ENCODE results near the gene CACNA1C.

The CACNA1C gene

GRCh38 chr12:2589381-2589780 lies 536.6 kb downstream of the CACNA1C start:
- H3K4me3 ChIP-seq (ENCODE audit: low read length): no peak overlapping the region
- H2AFZ ChIP-seq (ENCODE audit: low read depth, low read length): no peak overlapping the region
- H3K9me3 ChIP-seq (ENCODE audit: low read length): no peaks in the 10 kb centered on the region
- H3K36me3 ChIP-seq (ENCODE audit: insufficient read depth, low read length): no peaks in the 10 kb centered on the region
- no peaks in the 10 kb centered on the region for H3K4me1 ChIP-seq (ENCODE audit: insufficient read depth, low read length)
- peaks cover 23% of the 10 kb centered on the region for H3K27me3 ChIP-seq (ENCODE audit: insufficient read depth, low read length)

- no peaks in the 10 kb centered on the region for H3K36me3 ChIP-seq (ENCODE audit: insufficient read depth, low read length)
- no peaks in the 10 kb centered on the region for H3K27me3 ChIP-seq (ENCODE audit: insufficient read depth, low read length)
- peaks cover 3% of the 10 kb centered on the region for H3K9me3 ChIP-seq (ENCODE audit: low read length)
- no peak overlapping the region for H3K4me3 ChIP-seq (ENCODE audit: low read length)
- no peaks in the 10 kb centered on the region for H3K4me1 ChIP-seq (ENCODE audit: insufficient read depth, low read length)
- no peak overlapping the region for H2AFZ ChIP-seq (ENCODE audit: low read depth, low read length)
These were observed 540.3 kb downstream of the CACNA1C start for GRCh38 chr12:2593045-2593444.

GRCh38 chr12:2596441-2596840 lies 543.7 kb downstream of the CACNA1C start:
- Histone ChIP-seq H3K9me3 (ENCODE audit: low read length) (peaks cover 3% of the 10 kb centered on the region), H3K4me1 (ENCODE audit: insufficient read depth, low read length) (no peaks in the 10 kb centered on the region), H3K4me3 (ENCODE audit: low read length) (no peak overlapping the region), H3K36me3 (ENCODE audit: insufficient read depth, low read length) (no peaks in the 10 kb centered on the region), H2AFZ (ENCODE audit: low read depth, low read length) (no peak overlapping the region), H3K27me3 (ENCODE audit: insufficient read depth, low read length) (peaks cover 7% of the 10 kb centered on the region)

- no peaks in the 10 kb centered on the region for H3K4me1 ChIP-seq (ENCODE audit: insufficient read depth, low read length)
- H3K27me3 ChIP-seq (ENCODE audit: insufficient read depth, low read length): peaks cover 3% of the 10 kb centered on the region
- H3K9me3 ChIP-seq (ENCODE audit: low read length): no peaks in the 10 kb centered on the region
- no peak overlapping the region for H3K4me3 ChIP-seq (ENCODE audit: low read length)
- H3K36me3 ChIP-seq (ENCODE audit: insufficient read depth, low read length): no peaks in the 10 kb centered on the region
- H2AFZ ChIP-seq (ENCODE audit: low read depth, low read length): no peak overlapping the region
These were observed 552.5 kb downstream of the CACNA1C start for GRCh38 chr12:2605301-2605700.

- H3K27me3 ChIP-seq (ENCODE audit: insufficient read depth, low read length): peaks cover 3% of the 10 kb centered on the region
- H3K4me1 ChIP-seq (ENCODE audit: insufficient read depth, low read length): no peaks in the 10 kb centered on the region
- H3K4me3 ChIP-seq (ENCODE audit: low read length): no peak overlapping the region
- no peak overlapping the region for H2AFZ ChIP-seq (ENCODE audit: low read depth, low read length)
- no peaks in the 10 kb centered on the region for H3K9me3 ChIP-seq (ENCODE audit: low read length)
- no peaks in the 10 kb centered on the region for H3K36me3 ChIP-seq (ENCODE audit: insufficient read depth, low read length)
These were observed 553.6 kb downstream of the CACNA1C start for GRCh38 chr12:2606186-2606910.

GRCh38 chr12:2607881-2608607 lies 555.3 kb downstream of the CACNA1C start:
- Histone ChIP-seq H3K4me3 (ENCODE audit: low read length) (no peak overlapping the region), H2AFZ (ENCODE audit: low read depth, low read length) (no peak overlapping the region), H3K36me3 (ENCODE audit: insufficient read depth, low read length) (no peaks in the 10 kb centered on the region), H3K9me3 (ENCODE audit: low read length) (no peaks in the 10 kb centered on the region), H3K27me3 (ENCODE audit: insufficient read depth, low read length) (peaks cover 3% of the 10 kb centered on the region), H3K4me1 (ENCODE audit: insufficient read depth, low read length) (no peaks in the 10 kb centered on the region)

GRCh38 chr12:2608608-2608945 lies 555.8 kb downstream of the CACNA1C start:
- no peaks in the 10 kb centered on the region for H3K36me3 ChIP-seq (ENCODE audit: insufficient read depth, low read length)
- H2AFZ ChIP-seq (ENCODE audit: low read depth, low read length): no peak overlapping the region
- no peak overlapping the region for H3K4me3 ChIP-seq (ENCODE audit: low read length)
- no peaks in the 10 kb centered on the region for H3K9me3 ChIP-seq (ENCODE audit: low read length)
- H3K4me1 ChIP-seq (ENCODE audit: insufficient read depth, low read length): no peaks in the 10 kb centered on the region
- H3K27me3 ChIP-seq (ENCODE audit: insufficient read depth, low read length): peaks cover 3% of the 10 kb centered on the region

- no peaks in the 10 kb centered on the region for H3K4me1 ChIP-seq (ENCODE audit: insufficient read depth, low read length)
- H3K9me3 ChIP-seq (ENCODE audit: low read length): no peaks in the 10 kb centered on the region
- no peak overlapping the region for H2AFZ ChIP-seq (ENCODE audit: low read depth, low read length)
- H3K4me3 ChIP-seq (ENCODE audit: low read length): no peak overlapping the region
- H3K36me3 ChIP-seq (ENCODE audit: insufficient read depth, low read length): no peaks in the 10 kb centered on the region
- no peaks in the 10 kb centered on the region for H3K27me3 ChIP-seq (ENCODE audit: insufficient read depth, low read length)
These were observed 556.2 kb downstream of the CACNA1C start for GRCh38 chr12:2609020-2609419.

- Histone ChIP-seq H2AFZ (ENCODE audit: low read depth, low read length) (no peak overlapping the region), H3K4me1 (ENCODE audit: insufficient read depth, low read length) (no peaks in the 10 kb centered on the region), H3K4me3 (ENCODE audit: low read length) (no peak overlapping the region), H3K9me3 (ENCODE audit: low read length) (no peaks in the 10 kb centered on the region), H3K27me3 (ENCODE audit: insufficient read depth, low read length) (no peaks in the 10 kb centered on the region), H3K36me3 (ENCODE audit: insufficient read depth, low read length) (no peaks in the 10 kb centered on the region)
These were observed 557.6 kb downstream of the CACNA1C start for GRCh38 chr12:2610358-2610757.

- H3K4me1 ChIP-seq (ENCODE audit: insufficient read depth, low read length): no peaks in the 10 kb centered on the region
- H3K36me3 ChIP-seq (ENCODE audit: insufficient read depth, low read length): no peaks in the 10 kb centered on the region
- no peaks in the 10 kb centered on the region for H3K9me3 ChIP-seq (ENCODE audit: low read length)
- no peak overlapping the region for H2AFZ ChIP-seq (ENCODE audit: low read depth, low read length)
- no peaks in the 10 kb centered on the region for H3K27me3 ChIP-seq (ENCODE audit: insufficient read depth, low read length)
- H3K4me3 ChIP-seq (ENCODE audit: low read length): no peak overlapping the region
These were observed 560.7 kb downstream of the CACNA1C start for GRCh38 chr12:2613326-2614073.

- Histone ChIP-seq H3K4me1 (ENCODE audit: insufficient read depth, low read length) (no peaks in the 10 kb centered on the region), H3K9me3 (ENCODE audit: low read length) (no peaks in the 10 kb centered on the region), H3K36me3 (ENCODE audit: insufficient read depth, low read length) (no peaks in the 10 kb centered on the region), H3K27me3 (ENCODE audit: insufficient read depth, low read length) (no peaks in the 10 kb centered on the region), H2AFZ (ENCODE audit: low read depth, low read length) (no peak overlapping the region), H3K4me3 (ENCODE audit: low read length) (no peak overlapping the region)
These were observed 561.6 kb downstream of the CACNA1C start for GRCh38 chr12:2614341-2614740.

- no peak overlapping the region for H3K4me3 ChIP-seq (ENCODE audit: low read length)
- H3K9me3 ChIP-seq (ENCODE audit: low read length): no peaks in the 10 kb centered on the region
- H2AFZ ChIP-seq (ENCODE audit: low read depth, low read length): no peak overlapping the region
- H3K4me1 ChIP-seq (ENCODE audit: insufficient read depth, low read length): no peaks in the 10 kb centered on the region
- H3K27me3 ChIP-seq (ENCODE audit: insufficient read depth, low read length): peaks cover 4% of the 10 kb centered on the region
- no peaks in the 10 kb centered on the region for H3K36me3 ChIP-seq (ENCODE audit: insufficient read depth, low read length)
These were observed 563.0 kb downstream of the CACNA1C start for GRCh38 chr12:2615665-2616402.

GRCh38 chr12:2616763-2617162 lies 564.0 kb downstream of the CACNA1C start:
- Histone ChIP-seq H3K36me3 (ENCODE audit: insufficient read depth, low read length) (no peaks in the 10 kb centered on the region), H2AFZ (ENCODE audit: low read depth, low read length) (no peak overlapping the region), H3K4me1 (ENCODE audit: insufficient read depth, low read length) (no peaks in the 10 kb centered on the region), H3K27me3 (ENCODE audit: insufficient read depth, low read length) (peaks cover 4% of the 10 kb centered on the region), H3K4me3 (ENCODE audit: low read length) (no peak overlapping the region), H3K9me3 (ENCODE audit: low read length) (no peaks in the 10 kb centered on the region)

Measured in neuron (in vitro differentiated cells).